MM.1S (cell line): ENCODE data around the gene TNPO3.

Source experiments
- DNase-seq: peaks from one replicate; pipeline ENCODE4 v3.0.0-alpha.2; 2015
- H2AFZ ChIP-seq: fragments of 300-600 bp; sonication (generic); 2 replicates; pipeline ENCODE4 v1.6.0; 2016; ENCODE audit warnings: antibody characterized with exemption, low read length
- H3F3A ChIP-seq: fragments of 300-600 bp; sonication (generic); 2 replicates; pipeline ENCODE4 v1.6.1; 2016; ENCODE audit warnings: mild to moderate bottlenecking, antibody characterized with exemption, low read length, moderate library complexity, mixed read lengths; ENCODE audit not compliant: insufficient read depth
- H3K27ac ChIP-seq: fragments of 300-600 bp; sonication (generic); 2 replicates; pipeline ENCODE4 v1.5.1; 2016; ENCODE audit warnings: mild to moderate bottlenecking, low read length
- H3K27me3 ChIP-seq: fragments of 300-600 bp; sonication (generic); replicated peaks from 2 replicates; pipeline ENCODE4 v1.6.0; 2016; ENCODE audit warnings: low read length; ENCODE audit not compliant: insufficient read depth
- H3K36me3 ChIP-seq: fragments of 300-600 bp; sonication (generic); replicated peaks from 2 replicates; pipeline ENCODE4 v1.6.1; 2016; ENCODE audit warnings: mild to moderate bottlenecking, low read length, mixed read lengths; ENCODE audit not compliant: insufficient read depth
- H3K4me1 ChIP-seq: fragments of 300-600 bp; sonication (generic); 2 replicates; pipeline ENCODE4 v1.6.1; 2016; ENCODE audit warnings: low read length, mixed read lengths
- H3K4me2 ChIP-seq: fragments of 300-600 bp; sonication (generic); 2 replicates; pipeline ENCODE4 v1.6.0; 2016; ENCODE audit warnings: low read depth, low read length
- H3K4me3 ChIP-seq: fragments of 300-600 bp; sonication (generic); 2 replicates; pipeline ENCODE4 v1.5.1; 2016; ENCODE audit warnings: low read length, mixed read lengths
- H3K79me2 ChIP-seq: fragments of 300-600 bp; sonication (generic); 2 replicates; pipeline ENCODE4 v1.6.1; 2016; ENCODE audit warnings: mixed run types, low read length, mixed read lengths
- H3K9ac ChIP-seq: fragments of 300-600 bp; sonication (generic); 2 replicates; pipeline ENCODE4 v1.6.1; 2016; ENCODE audit warnings: low read length, mixed read lengths
- H3K9me2 ChIP-seq: fragments of 300-600 bp; sonication (generic); replicated peaks from 2 replicates; pipeline ENCODE4 v1.6.1; 2016; ENCODE audit warnings: mild to moderate bottlenecking, low read length, mixed read lengths; ENCODE audit not compliant: insufficient read depth
- H3K9me3 ChIP-seq: fragments of 300-600 bp; sonication (generic); replicated peaks from 2 replicates; pipeline ENCODE4 v1.6.1; 2016; ENCODE audit warnings: mild to moderate bottlenecking, low read length, mixed read lengths; ENCODE audit not compliant: insufficient read depth
- H4K20me1 ChIP-seq: fragments of 300-600 bp; sonication (generic); 2 replicates; pipeline ENCODE4 v1.6.1; 2016; ENCODE audit warnings: mild to moderate bottlenecking, low read length, moderate library complexity, mixed read lengths; ENCODE audit not compliant: insufficient read depth
- CTCF ChIP-seq: fragments of 300-600 bp; sonication (generic); IDR thresholded peaks from 2 replicates; pipeline ENCODE4 v1.5.1; 2016; ENCODE audit warnings: antibody characterized with exemption, low read length, mixed read lengths
- EZH2 ChIP-seq: fragments of 300-600 bp; sonication (generic); optimal IDR thresholded peaks from 2 replicates; pipeline ENCODE3; 2017; ENCODE audit warnings: low read depth, mild to moderate bottlenecking, antibody characterized with exemption, low read length, mixed read lengths
- EZH2phosphoT487 ChIP-seq: fragments of 300-600 bp; sonication (generic); IDR thresholded peaks from 2 replicates; pipeline ENCODE4 v1.6.1; 2018; ENCODE audit warnings: antibody characterized with exemption, low read length

TNPO3 gene

GRCh38 chr7:128989961-128990360 lies 65.0 kb downstream of the TNPO3 start:
- H3K79me2 ChIP-seq: no peaks in the 10 kb centered on the region
- H3K36me3 ChIP-seq: peaks cover 22% of the 10 kb centered on the region
- H3K4me1 ChIP-seq: no peaks in the 10 kb centered on the region

DNA sequence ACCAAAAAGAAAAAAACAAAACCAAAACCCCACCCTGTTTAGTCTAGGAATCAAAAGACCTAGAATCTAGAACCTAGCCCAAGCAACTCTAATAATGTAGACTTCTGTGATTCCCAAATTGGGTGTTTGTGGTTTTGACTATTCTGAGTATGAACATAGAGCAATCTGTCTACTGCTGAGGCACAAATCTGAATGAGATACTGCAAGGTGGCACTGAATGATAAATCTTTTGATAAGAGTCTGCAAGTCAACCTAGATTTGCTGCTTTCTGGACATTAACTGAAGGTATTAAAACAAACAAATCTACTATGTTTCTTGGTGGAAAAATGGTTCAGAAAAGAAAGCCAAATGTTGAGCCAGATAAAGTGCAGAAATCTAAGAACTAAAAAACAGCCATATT lies 66.5 kb downstream of the TNPO3 start:
- H3K9ac ChIP-seq: no peak overlapping the region
- H3K27me3 ChIP-seq: no peaks in the 10 kb centered on the region
- H3K4me1 ChIP-seq: no peaks in the 10 kb centered on the region
- H3K9me3 ChIP-seq: no peaks in the 10 kb centered on the region
- H3F3A ChIP-seq: no peaks in the 10 kb centered on the region
- no peak overlapping the region for H3K4me2 ChIP-seq
- H3K9me2 ChIP-seq: no peaks in the 10 kb centered on the region
- H4K20me1 ChIP-seq: no peaks in the 10 kb centered on the region
- peaks cover 26% of the 10 kb centered on the region for H3K36me3 ChIP-seq
- no peak for DNase-seq
- H2AFZ ChIP-seq: no peak overlapping the region
- H3K79me2 ChIP-seq: no peaks in the 10 kb centered on the region
- no peak overlapping the region for H3K27ac ChIP-seq
- H3K4me3 ChIP-seq: no peak overlapping the region
- TF ChIP-seq EZH2: no peak
- no peak for TF ChIP-seq CTCF
- TF ChIP-seq EZH2phosphoT487: no peak

More at GRCh38 chr7:128989961-128990360, 65.0 kb downstream of the TNPO3 start:
- no peak for TF ChIP-seq CTCF
- no peak for TF ChIP-seq EZH2phosphoT487
- no peak for TF ChIP-seq EZH2
- Histone ChIP-seq H3F3A (no peaks in the 10 kb centered on the region), H2AFZ (no peak overlapping the region), H4K20me1 (no peaks in the 10 kb centered on the region), H3K4me3 (no peak overlapping the region), H3K9me2 (no peaks in the 10 kb centered on the region), H3K27ac (no peak overlapping the region), H3K9me3 (no peaks in the 10 kb centered on the region), H3K9ac (no peak overlapping the region), H3K4me2 (no peak overlapping the region), H3K27me3 (no peaks in the 10 kb centered on the region)
- no peak for DNase-seq

GRCh38 chr7:128986609-128987008 lies 68.3 kb downstream of the TNPO3 start:
- DNase-seq: no peak
- Histone ChIP-seq H3K4me2 (no peak overlapping the region), H3K9me3 (no peaks in the 10 kb centered on the region), H3K36me3 (peaks cover 19% of the 10 kb centered on the region), H4K20me1 (no peaks in the 10 kb centered on the region), H3K4me3 (no peak overlapping the region), H3K9me2 (no peaks in the 10 kb centered on the region), H3F3A (no peaks in the 10 kb centered on the region), H3K27me3 (no peaks in the 10 kb centered on the region), H3K4me1 (no peaks in the 10 kb centered on the region), H3K27ac (no peak overlapping the region), H3K79me2 (no peaks in the 10 kb centered on the region), H3K9ac (no peak overlapping the region), H2AFZ (no peak overlapping the region)
- TF ChIP-seq EZH2phosphoT487: no peak
- no peak for TF ChIP-seq CTCF
- no peak for TF ChIP-seq EZH2
